ENCODE results near the gene SMNDC1. TPM values are rescaled to one million over a fixed set of nuclear protein-coding genes. Genes with fewer than 3 reads are reported as not detected.

SMNDC1 gene
- total and polyA plus RNA-seq, 2 of the 4 experiments (the other 2 are of a cell fraction) = 3.9 to 15.1 TPM

DNA sequence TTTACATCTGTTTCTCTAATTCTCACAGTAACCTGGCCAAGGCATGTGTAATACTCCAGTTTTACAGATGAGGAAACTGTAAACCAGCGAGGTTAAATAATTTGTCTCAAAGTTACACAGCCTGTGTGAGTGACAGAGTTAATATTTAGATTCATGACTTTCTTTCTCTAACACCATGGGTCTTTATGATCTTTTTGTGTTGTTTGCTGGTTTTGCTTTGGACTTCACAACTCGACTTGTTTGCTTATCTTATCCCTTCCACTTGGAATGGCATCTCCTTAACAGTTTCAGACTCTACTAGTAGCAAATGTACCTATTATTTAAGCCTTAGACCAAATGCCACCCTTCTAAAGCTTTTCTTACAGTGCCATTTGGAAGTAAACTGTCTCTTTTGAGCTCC lies 62.9 kb downstream of the SMNDC1 start:
- no CpG with 5 or more reads among the region's 2 CpGs for WGBS, 2 experiments (ENCODE audit: extremely low coverage in 2 of 2, insufficient read length in 1 of 2)
- ChIA-PET POLR2A (ENCODE audit: unreplicated experiment) (no interaction called here), CTCF (interaction anchor here (0.7 kb wide), 1 partner anchor 57 kb away, joined by 3 read pairs; no protein-coding TSS in a partner anchor)
- H3K9me1 ChIP-seq (ENCODE audit: insufficient read depth, low read length) = no peaks in the 10 kb centered on the region
- no peak overlapping the region for H2AK5ac ChIP-seq (ENCODE audit: low read depth, low read length)
- H2AK9ac ChIP-seq (replicated peaks; ENCODE audit: low read depth, low read length, poor library complexity) = no peak overlapping the region
- in situ Hi-C loops (cut with MboI; ENCODE audit: low sequenced_read_pairs) (no loop called here), intact Hi-C loops (cut with micrococcal nuclease) (no loop called here), dilution Hi-C loops (cut with HindIII; ENCODE audit: low sequenced_read_pairs, unreplicated experiment) (no loop called here)
- H4K5ac ChIP-seq (ENCODE audit: low read depth, low read length) = no peak overlapping the region
- H2BK15ac ChIP-seq (ENCODE audit: low read depth, low read length) = no peak overlapping the region
- H4K91ac ChIP-seq (ENCODE audit: insufficient read depth, low read depth, low read length) = no peak overlapping the region
- H4K20me1 ChIP-seq (ENCODE audit: insufficient read depth, low read length) = no peaks in the 10 kb centered on the region; the same call in 1 of the 2 replicates
- no TSS peak for BruUV-seq (replicated peaks)
- no peak overlapping the region for H3K56ac ChIP-seq (ENCODE audit: extremely low read depth, insufficient read depth, low read length)
- no peaks in the 10 kb centered on the region for H3K4me1 ChIP-seq (ENCODE audit: control insufficient read depth, insufficient read depth, low read length)
- no peak overlapping the region for H2BK120ac ChIP-seq (ENCODE audit: low read depth, low read length)
- H2BK5ac ChIP-seq (ENCODE audit: low read depth, low read length, poor library complexity, severe bottlenecking) = no peak overlapping the region
- H4K8ac ChIP-seq (ENCODE audit: low read depth in 2 of 2, low read length in 2 of 2) = no peak overlapping the region
- H3K4me2 ChIP-seq (ENCODE audit: low read depth, low read length) = no peak overlapping the region
- no peak overlapping the region for H3K27ac ChIP-seq (ENCODE audit: insufficient read depth, low read length)
- H3K23ac ChIP-seq (ENCODE audit: low read depth, low read length) = no peak overlapping the region
- ATAC-seq (ENCODE audit: low read depth) = no peak
- TF ChIP-seq CHD1 (IDR thresholded peaks at IDR 0.05; ENCODE audit: low read depth, low read length) = no peak
- TF ChIP-seq BHLHE40 (IDR thresholded peaks at IDR 0.05; ENCODE audit: low read depth, low read length) = no peak
- no peak for TF ChIP-seq CEBPB (IDR thresholded peaks at IDR 0.05; ENCODE audit: low read depth, low read length)
- TF ChIP-seq FOS (IDR thresholded peaks at IDR 0.05; ENCODE audit: low read depth, low read length) = no peak
- no peak for TF ChIP-seq RCOR1 (IDR thresholded peaks at IDR 0.05; ENCODE audit: insufficient replicate concordance, low read length)
- H3K27me3 ChIP-seq (ENCODE audit: control insufficient read depth, insufficient read depth, low read length) = no peaks in the 10 kb centered on the region
- no peaks in the 10 kb centered on the region for H3K9me3 ChIP-seq (ENCODE audit: control insufficient read depth, insufficient read depth, low read length)
- H3K14ac ChIP-seq (replicated peaks; ENCODE audit: low read depth, low read length) = no peak overlapping the region
- DNase-seq = no peak
- no peak overlapping the region for H3K9ac ChIP-seq (ENCODE audit: low read depth, low read length)
- peaks cover 5% of the 10 kb centered on the region; the same call in 1 of the 2 replicates for H3K36me3 ChIP-seq (ENCODE audit: control insufficient read depth, insufficient read depth, low read length)
- peaks cover 0 to 4% of the 10 kb centered on the region in 2 experiments; a peak in 1 of 4 replicates for H3K79me1 ChIP-seq (ENCODE audit: low read depth in 1 of 2, low read length in 2 of 2)
- H2AFZ ChIP-seq (replicated peaks; ENCODE audit: low read length, poor library complexity) = no peak overlapping the region
- H2BK20ac ChIP-seq (ENCODE audit: low read depth, low read length) = no peak overlapping the region
- H3K4ac ChIP-seq (ENCODE audit: low read depth, low read length) = no peak overlapping the region
- no peak overlapping the region for H3K4me3 ChIP-seq (ENCODE audit: insufficient read depth, low read depth, low read length)
- no peak overlapping the region for H3K18ac ChIP-seq (ENCODE audit: low read depth, low read length)
